Measurements from ENCODE around the gene CGNL1. TPM values are rescaled to one million over a fixed set of nuclear protein-coding genes. Genes with fewer than 3 reads are reported as not detected.

Gene CGNL1
- total RNA-seq, 2 donors from 2014 or later = 11.8 to 33.5 TPM

- H3K9me3 ChIP-seq = no peaks in the 10 kb centered on the region
- no peak for TF ChIP-seq CTCF (IDR thresholded peaks at IDR 0.05)
- H3K36me3 ChIP-seq = no peaks in the 10 kb centered on the region
- H3K27ac ChIP-seq = no peak overlapping the region
- no peaks in the 10 kb centered on the region for H3K4me1 ChIP-seq (ENCODE audit: control insufficient read depth in 1 of 2, low read depth in 2 of 2)
- no peak overlapping the region for H3K4me3 ChIP-seq
- DNase-seq (ENCODE audit: low spot score) = no peak
- H3K27me3 ChIP-seq (replicated peaks; ENCODE audit: insufficient read depth) = no peaks in the 10 kb centered on the region
- ATAC-seq (ENCODE audit: insufficient number of reproducible peaks, low FRiP score, low read depth) = no peak
These were observed 46.5 kb upstream of the CGNL1 start for GRCh38 chr15:57329582-57330367.

- Histone ChIP-seq H3K36me3 (no peaks in the 10 kb centered on the region), H3K27me3 (replicated peaks; ENCODE audit: insufficient read depth) (no peaks in the 10 kb centered on the region), H3K27ac (no peak overlapping the region), H3K4me1 (ENCODE audit: control insufficient read depth in 1 of 2, low read depth in 2 of 2) (no peaks in the 10 kb centered on the region), H3K9me3 (no peaks in the 10 kb centered on the region), H3K4me3 (no peak overlapping the region)
- DNase-seq (ENCODE audit: low spot score) (no peak), ATAC-seq (ENCODE audit: insufficient number of reproducible peaks, low FRiP score, low read depth) (no peak)
- no peak for TF ChIP-seq CTCF (IDR thresholded peaks at IDR 0.05)
These were observed 45.5 kb upstream of the CGNL1 start for GRCh38 chr15:57330619-57331340.

GRCh38 chr15:57332326-57332725 is 44.0 kb upstream of the CGNL1 start:
- TF ChIP-seq CTCF (IDR thresholded peaks at IDR 0.05) = no peak
- Histone ChIP-seq H3K36me3 (no peaks in the 10 kb centered on the region), H3K9me3 (no peaks in the 10 kb centered on the region), H3K4me1 (ENCODE audit: control insufficient read depth in 1 of 2, low read depth in 2 of 2) (no peaks in the 10 kb centered on the region), H3K27me3 (replicated peaks; ENCODE audit: insufficient read depth) (no peaks in the 10 kb centered on the region), H3K27ac (no peak overlapping the region), H3K4me3 (no peak overlapping the region)
- ATAC-seq (ENCODE audit: insufficient number of reproducible peaks, low FRiP score, low read depth) (no peak), DNase-seq (ENCODE audit: low spot score) (no peak)

- Histone ChIP-seq H3K4me1 (ENCODE audit: control insufficient read depth in 1 of 2, low read depth in 2 of 2) (no peaks in the 10 kb centered on the region), H3K4me3 (no peak overlapping the region), H3K9me3 (no peaks in the 10 kb centered on the region), H3K27me3 (replicated peaks; ENCODE audit: insufficient read depth) (no peaks in the 10 kb centered on the region), H3K27ac (no peak overlapping the region), H3K36me3 (no peaks in the 10 kb centered on the region)
- TF ChIP-seq CTCF (IDR thresholded peaks at IDR 0.05) = no peak
- ATAC-seq (ENCODE audit: insufficient number of reproducible peaks, low FRiP score, low read depth) (no peak), DNase-seq (ENCODE audit: low spot score) (no peak)
These were observed 42.8 kb upstream of the CGNL1 start for GRCh38 chr15:57333487-57333886.

- Histone ChIP-seq H3K4me3 (no peak overlapping the region), H3K4me1 (ENCODE audit: control insufficient read depth in 1 of 2, low read depth in 2 of 2) (no peaks in the 10 kb centered on the region), H3K9me3 (no peaks in the 10 kb centered on the region), H3K27me3 (replicated peaks; ENCODE audit: insufficient read depth) (no peaks in the 10 kb centered on the region), H3K36me3 (no peaks in the 10 kb centered on the region), H3K27ac (no peak overlapping the region)
- no peak for ATAC-seq (ENCODE audit: insufficient number of reproducible peaks, low FRiP score, low read depth)
- no peak for DNase-seq (ENCODE audit: low spot score)
- no peak for TF ChIP-seq CTCF (IDR thresholded peaks at IDR 0.05)
These were observed 42.0 kb upstream of the CGNL1 start for GRCh38 chr15:57334257-57334656.
